Measurements from ENCODE around the gene A2ML1.

DNA sequence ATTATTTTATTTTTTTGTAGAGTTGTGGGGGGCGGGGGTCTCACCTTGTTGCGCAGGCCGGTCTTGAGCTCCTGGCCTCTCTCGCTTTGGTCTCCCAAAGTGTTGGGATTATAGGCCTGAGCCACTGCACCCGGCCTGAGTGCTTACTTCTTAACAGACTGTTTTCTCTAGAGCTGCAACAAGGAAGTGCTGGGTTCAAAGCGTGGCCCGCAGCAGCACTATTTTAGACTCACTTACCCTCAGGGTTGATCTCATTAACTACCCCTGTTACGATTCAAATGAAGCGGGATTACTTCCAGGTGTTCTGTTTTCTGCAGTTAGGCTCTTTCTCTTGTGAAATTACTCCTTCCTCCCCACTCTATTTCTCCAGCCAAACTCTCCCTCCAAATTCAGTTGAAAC, 8.7 kb downstream of the A2ML1 start:
- TF ChIP-seq POLR2A (IDR thresholded peaks at IDR 0.05; ENCODE audit: low read depth, low read length), result no peak
- TF ChIP-seq TAF1 (IDR thresholded peaks at IDR 0.05; ENCODE audit: low read depth, low read length), result no peak
- TF ChIP-seq POLR2AphosphoS5 (IDR thresholded peaks at IDR 0.05; ENCODE audit: low read depth, low read length), result no peak
- no peak for TF ChIP-seq PAX5 (IDR thresholded peaks at IDR 0.05; ENCODE audit: insufficient read depth, low read length, severe bottlenecking)

Data from GM12891 (cell line).